GM21737 (cell line): ENCODE data around the gene KCNQ1.

ENCODE experiments used
- ATAC-seq: cut with Tn5 transposase; IDR thresholded peaks from one replicate; pipeline ENCODE4 v1.9.1; 2021; ENCODE audit warnings: mild to moderate bottlenecking, moderate library complexity; ENCODE audit not compliant: unreplicated experiment

The KCNQ1 gene

GRCh38 chr11:2691991-2692875 is 247.4 kb downstream of the KCNQ1 start:
- no peak for ATAC-seq

GRCh38 chr11:2693271-2694261 is 248.8 kb downstream of the KCNQ1 start:
- no peak for ATAC-seq

GRCh38 chr11:2694495-2694894 is 249.7 kb downstream of the KCNQ1 start:
- ATAC-seq, result no peak

- ATAC-seq, result no peak
Measured at GRCh38 chr11:2694995-2695939, 250.5 kb downstream of the KCNQ1 start.

GRCh38 chr11:2696455-2696854 is 251.6 kb downstream of the KCNQ1 start:
- no peak for ATAC-seq

- no peak for ATAC-seq
Measured at GRCh38 chr11:2697866-2698265, 253.1 kb downstream of the KCNQ1 start.

GRCh38 chr11:2698386-2699184 is 253.8 kb downstream of the KCNQ1 start:
- ATAC-seq, result no peak

GRCh38 chr11:2699185-2699530 is 254.3 kb downstream of the KCNQ1 start:
- ATAC-seq, result no peak

GRCh38 chr11:2699531-2700414 is 255.0 kb downstream of the KCNQ1 start, which contains the start of gene KCNQ1OT1:
Gene KCNQ1OT1 (minus strand): TSS chr11:2699994.
- ATAC-seq, result peak; percentile 80

GRCh38 chr11:2700415-2701211 is 255.8 kb downstream of the KCNQ1 start:
- peak; percentile 37 for ATAC-seq

- ATAC-seq, result no peak
Measured at GRCh38 chr11:2701230-2701629, 256.4 kb downstream of the KCNQ1 start.

- ATAC-seq, result no peak
Measured at GRCh38 chr11:2701898-2702434, 257.2 kb downstream of the KCNQ1 start.

- ATAC-seq, result no peak
Measured at GRCh38 chr11:2702771-2703362, 258.1 kb downstream of the KCNQ1 start.

- ATAC-seq, result no peak
Measured at GRCh38 chr11:2703363-2704141, 258.7 kb downstream of the KCNQ1 start.

GRCh38 chr11:2704356-2704755 is 259.5 kb downstream of the KCNQ1 start:
- no peak for ATAC-seq

GRCh38 chr11:2704896-2705606 is 260.2 kb downstream of the KCNQ1 start:
- no peak for ATAC-seq
